NCI-H146 treated with DMSO at 0.1 percent for 48 hours (cell line): ENCODE data around the gene BIK.

ENCODE experiments used
- DNase-seq: peaks from one replicate; lab custom pipeline; 2025; ENCODE audit not compliant: unreplicated experiment; lab: John Stamatoyannopoulos, UW

The BIK gene

GRCh38 chr22:43159484-43160178 lies 49.1 kb downstream of the BIK start:
- DNase-seq, result no peak

GRCh38 chr22:43160497-43161126 lies 50.1 kb downstream of the BIK start:
- DNase-seq, result no peak

DNA sequence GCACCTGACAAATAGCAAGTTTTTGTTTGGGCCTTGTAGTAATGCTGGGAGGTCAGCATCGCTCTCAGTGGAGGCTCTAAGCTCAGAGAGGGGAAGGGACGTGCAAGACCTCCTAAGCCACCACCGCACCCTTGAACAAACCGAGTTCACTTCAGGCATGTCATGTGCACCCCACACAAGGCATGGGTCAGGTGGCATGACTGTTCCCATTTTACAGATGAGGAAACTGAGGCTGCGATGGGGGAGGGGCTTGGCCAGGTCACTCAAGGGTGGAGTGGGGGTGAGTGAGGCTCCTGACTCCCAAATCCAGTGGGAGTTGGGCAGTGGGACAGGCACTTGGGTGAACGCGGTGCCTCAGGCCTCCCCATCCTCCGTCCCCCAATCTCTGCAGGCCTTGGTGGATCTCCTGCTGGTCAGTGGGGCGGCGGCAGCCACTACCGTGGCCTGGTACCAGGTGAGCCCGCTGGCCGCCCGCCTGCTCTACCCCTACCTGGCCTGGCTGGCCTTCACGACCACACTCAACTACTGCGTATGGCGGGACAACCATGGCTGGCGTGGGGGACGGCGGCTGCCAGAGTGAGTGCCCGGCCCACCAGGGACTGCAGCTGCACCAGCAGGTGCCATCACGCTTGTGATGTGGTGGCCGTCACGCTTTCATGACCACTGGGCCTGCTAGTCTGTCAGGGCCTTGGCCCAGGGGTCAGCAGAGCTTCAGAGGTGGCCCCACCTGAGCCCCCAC lies 52.0 kb downstream of the BIK start:
- DNase-seq, result no peak

DNA sequence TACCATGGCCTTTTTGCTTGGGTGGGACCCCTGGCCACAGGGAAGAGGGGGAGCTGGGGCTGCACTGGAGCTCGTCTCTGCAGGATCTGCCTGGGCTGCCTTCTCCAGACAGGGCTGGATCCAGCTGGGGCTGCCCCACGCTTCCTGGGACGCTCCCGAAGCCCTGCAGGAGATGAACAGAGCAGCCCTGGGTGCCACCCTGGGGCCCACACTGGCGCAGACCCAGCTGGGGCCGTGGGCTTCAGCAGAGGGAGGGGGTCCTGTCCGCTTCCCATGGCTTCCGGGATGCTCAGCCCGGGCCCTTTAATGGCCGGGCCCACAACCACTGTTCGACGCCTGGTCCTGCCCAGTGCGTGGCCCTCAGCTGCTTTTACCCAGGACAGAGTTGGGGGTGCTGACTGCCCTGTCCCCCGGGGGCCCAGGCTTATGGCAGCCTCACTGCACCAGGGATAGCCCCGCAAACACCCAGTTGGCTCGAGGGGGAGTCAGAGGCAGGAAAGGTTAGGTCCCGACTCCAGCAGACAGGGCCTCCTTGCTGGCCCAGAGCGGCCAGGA lies 52.8 kb downstream of the BIK start:
- DNase-seq, result no peak

GRCh38 chr22:43164636-43165035 lies 54.1 kb downstream of the BIK start:
- no peak for DNase-seq

DNA sequence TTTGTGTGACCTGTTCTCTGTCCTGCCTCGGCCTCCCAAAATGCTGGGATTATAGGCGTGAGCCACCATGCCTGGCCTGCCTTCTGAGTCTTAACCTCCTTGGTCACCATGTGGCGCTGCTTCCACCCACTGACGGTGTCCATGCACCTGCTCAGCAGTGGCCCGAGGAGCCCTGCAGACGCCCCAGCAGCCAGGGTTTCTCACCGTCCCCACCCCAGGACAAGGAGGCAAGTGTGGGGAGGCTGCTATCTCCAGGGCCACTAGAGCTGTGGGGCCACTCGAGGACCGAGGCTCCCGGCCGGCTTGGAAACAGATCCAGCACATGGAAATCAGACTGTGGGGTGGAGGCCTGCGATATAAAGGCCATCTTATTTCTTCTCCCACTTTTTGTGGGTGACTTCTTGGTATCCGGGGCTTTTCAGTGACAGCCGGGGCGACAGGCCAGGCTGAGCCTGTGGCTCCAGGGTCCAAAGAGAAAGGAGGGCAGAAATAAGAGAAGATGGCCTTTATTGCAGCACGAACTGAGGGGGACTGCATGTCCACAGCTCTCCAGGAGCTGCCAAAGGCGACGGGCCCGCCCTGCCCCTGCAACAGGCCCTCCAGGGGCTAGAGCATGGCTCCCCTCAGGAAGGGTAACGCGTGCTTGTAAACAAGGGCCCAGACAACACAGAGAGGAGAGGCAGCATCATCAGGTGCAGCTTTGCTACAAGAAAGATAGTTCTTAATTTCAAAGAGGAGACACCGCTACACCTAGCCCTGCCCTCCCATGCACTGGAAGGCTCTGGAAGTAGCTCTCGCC lies 55.8 kb downstream of the BIK start:
- DNase-seq, result no peak

DNA sequence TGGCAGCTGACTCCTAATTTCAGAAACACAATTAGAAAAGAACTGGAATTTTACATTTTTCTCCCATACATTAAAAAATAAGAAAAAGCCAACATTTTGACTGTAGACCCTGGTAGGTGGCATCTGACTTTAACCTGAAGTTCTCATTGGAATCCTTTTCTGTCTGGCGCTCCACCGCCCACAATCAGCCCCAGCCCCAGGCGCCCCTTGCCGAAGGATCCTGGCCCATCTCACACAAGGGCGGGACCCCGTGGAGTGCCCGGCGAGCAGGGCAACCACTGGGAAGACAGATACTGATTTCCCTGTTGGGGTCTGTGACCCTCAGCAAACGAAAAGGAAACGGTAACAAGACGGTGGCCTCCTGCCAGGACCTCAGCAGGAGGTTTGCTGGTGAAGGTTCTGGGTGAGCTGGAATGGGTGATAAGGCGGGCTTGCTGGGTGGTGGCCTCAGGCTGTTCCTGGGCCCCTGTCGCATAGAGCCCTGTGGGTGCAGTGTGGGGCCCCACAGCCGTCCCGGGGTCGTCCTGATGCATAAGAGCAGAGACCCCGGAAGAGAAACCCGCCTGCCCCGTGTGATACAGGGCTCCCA lies 56.5 kb downstream of the BIK start:
- no peak for DNase-seq

DNA sequence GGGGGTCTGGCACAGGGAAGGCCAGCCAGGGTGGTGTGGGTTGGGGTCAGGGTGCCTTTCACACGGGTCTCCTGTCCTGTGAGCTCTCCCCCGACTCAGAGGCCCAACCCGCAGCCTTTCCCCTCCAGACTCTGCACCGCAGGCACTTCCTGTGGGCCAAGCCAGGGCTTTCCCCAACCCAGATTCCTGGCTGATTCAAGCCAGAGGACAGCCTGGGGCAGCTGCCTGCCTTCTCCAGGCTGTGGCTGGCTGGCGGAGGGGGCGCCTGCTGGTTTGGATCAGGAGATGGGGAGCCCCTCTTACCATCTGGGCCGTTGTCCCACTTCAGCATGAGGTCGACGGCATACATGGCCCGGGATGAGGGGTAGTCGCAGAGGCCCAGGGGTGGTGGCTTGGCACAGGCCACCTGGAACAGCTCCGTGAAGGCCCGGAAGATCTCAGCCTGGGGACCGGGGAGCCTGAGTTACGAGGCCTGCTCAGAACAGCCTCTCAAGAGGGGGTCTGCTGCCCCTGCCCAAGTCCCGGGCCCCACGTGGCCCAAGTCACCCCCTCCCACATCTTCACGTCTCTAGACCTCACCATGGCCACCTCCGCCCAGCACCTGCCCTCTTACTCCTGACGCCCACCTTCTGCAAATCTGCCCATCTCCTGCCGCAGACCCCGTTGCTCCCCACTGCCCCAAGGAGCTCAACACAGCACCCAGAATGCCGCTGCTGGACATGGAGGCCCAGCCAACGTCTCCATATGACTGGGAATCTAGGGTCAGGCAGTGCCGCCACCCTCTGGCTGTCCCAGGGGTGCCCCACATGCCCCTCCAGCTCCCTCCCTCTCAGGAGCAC lies 58.1 kb downstream of the BIK start:
- no peak for DNase-seq

- DNase-seq, result no peak
Measured at GRCh38 chr22:43169310-43170130, 59.0 kb downstream of the BIK start.

GRCh38 chr22:43170131-43170480 lies 59.6 kb downstream of the BIK start:
- no peak for DNase-seq

DNA sequence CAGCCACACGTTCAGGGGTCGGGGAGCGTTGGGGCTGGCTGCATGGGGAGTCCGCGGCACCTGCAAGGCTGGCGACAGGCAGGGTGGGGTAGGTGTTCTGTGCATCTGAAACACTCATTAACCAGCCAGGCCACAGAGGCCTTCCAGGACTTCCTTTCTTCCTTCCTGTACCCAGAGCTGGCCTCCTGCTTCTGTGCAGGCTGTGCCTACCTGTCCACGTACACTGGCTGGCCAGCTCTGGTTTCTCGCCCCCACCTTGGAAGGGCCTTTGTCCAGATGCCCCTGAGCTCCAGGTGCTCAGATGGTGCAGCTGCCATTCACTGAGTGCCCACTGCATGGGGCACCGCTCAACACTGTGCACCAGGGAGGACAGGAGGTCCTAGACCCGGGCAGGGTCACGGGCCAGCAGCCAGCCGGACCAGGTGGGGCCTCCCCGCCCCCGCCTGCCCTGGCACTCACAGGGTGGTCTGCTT lies 60.5 kb downstream of the BIK start:
- DNase-seq, result no peak

GRCh38 chr22:43171607-43172006 lies 61.1 kb downstream of the BIK start:
- DNase-seq, result no peak

DNA sequence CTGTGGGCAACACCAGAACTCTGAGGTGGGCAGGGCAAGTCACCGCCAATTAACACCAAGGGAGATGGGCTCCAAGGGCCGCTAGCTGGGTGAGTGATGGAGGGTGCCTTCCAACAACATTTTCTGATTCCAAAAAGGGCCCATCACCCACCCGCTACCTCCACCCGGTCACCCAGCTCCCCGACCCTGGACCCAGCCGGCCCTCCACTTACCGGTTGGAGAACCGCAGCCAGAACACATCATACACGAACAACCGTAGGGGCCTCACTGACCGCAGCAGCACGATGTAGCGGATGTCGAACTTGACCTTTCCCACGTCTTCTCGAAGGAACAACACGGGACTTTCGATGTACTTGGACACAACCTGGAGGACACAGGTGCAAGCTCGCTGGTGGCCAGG lies 61.6 kb downstream of the BIK start:
- no peak for DNase-seq

- no peak for DNase-seq
Measured at GRCh38 chr22:43173566-43173965, 63.0 kb downstream of the BIK start.

GRCh38 chr22:43173976-43174720 lies 63.6 kb downstream of the BIK start:
- no peak for DNase-seq

- DNase-seq, result no peak
Measured at GRCh38 chr22:43174941-43175531, 64.5 kb downstream of the BIK start.

- DNase-seq, result no peak
Measured at GRCh38 chr22:43176090-43176489, 65.5 kb downstream of the BIK start.

- DNase-seq, result no peak
Measured at GRCh38 chr22:43177479-43177878, 66.9 kb downstream of the BIK start.
